Progenitor cell of endocrine pancreas (in vitro differentiated cells): ENCODE results near the gene MARF1. TPM values are rescaled to one million over a fixed set of nuclear protein-coding genes. Genes with fewer than 3 reads are reported as not detected.

Experiments used
- DNase-seq: peaks from one replicate; pipeline ENCODE4 v3.0.0; 2021; ENCODE audit warnings: low spot score; ENCODE audit not compliant: unreplicated experiment
- H3K27ac Mint-ChIP-seq: 2 replicates; pipeline ENCODE4 v1.8.0; 2021; ENCODE audit warnings: mild to moderate bottlenecking, moderate library complexity, mixed read lengths
- H3K27me3 Mint-ChIP-seq: 2 replicates; pipeline ENCODE4 v1.8.0; 2021; ENCODE audit warnings: mixed read lengths
- H3K36me3 Mint-ChIP-seq: 2 replicates; pipeline ENCODE4 v1.8.0; 2022; ENCODE audit warnings: mixed read lengths; ENCODE audit not compliant: insufficient read depth
- H3K4me1 Mint-ChIP-seq: 2 replicates; pipeline ENCODE4 v1.8.0; 2021; ENCODE audit warnings: low read depth, mixed read lengths
- H3K4me3 Mint-ChIP-seq: 2 replicates; pipeline ENCODE4 v1.8.0; 2021; ENCODE audit warnings: low read depth, mild to moderate bottlenecking, moderate library complexity, mixed read lengths
- H3K9me3 Mint-ChIP-seq: 2 replicates; pipeline ENCODE4 v1.8.0; 2021; ENCODE audit warnings: low read depth, mixed read lengths
- total RNA-seq: library from RNA; stranded (reverse); gene quantifications from 2 replicates; pipeline ENCODE4 v1.2.1, GENCODE V29; 2021
- TF ChIP-seq, protein P1 (sequence below): fragments of 200-600 bp; sonication (generic); IDR thresholded peaks from one replicate; pipeline ENCODE4 v1.5.0; 2021; ENCODE audit warnings: antibody characterized with exemption, mild to moderate bottlenecking; ENCODE audit not compliant: unreplicated experiment

Gene MARF1
- total RNA-seq, 1 donor from 2014 or later, result 71.9 TPM

- H3K9me3 Mint-ChIP-seq, result no peaks in the 10 kb centered on the region
- DNase-seq, result peak; percentile 69
- TF ChIP-seq, protein P1, sequence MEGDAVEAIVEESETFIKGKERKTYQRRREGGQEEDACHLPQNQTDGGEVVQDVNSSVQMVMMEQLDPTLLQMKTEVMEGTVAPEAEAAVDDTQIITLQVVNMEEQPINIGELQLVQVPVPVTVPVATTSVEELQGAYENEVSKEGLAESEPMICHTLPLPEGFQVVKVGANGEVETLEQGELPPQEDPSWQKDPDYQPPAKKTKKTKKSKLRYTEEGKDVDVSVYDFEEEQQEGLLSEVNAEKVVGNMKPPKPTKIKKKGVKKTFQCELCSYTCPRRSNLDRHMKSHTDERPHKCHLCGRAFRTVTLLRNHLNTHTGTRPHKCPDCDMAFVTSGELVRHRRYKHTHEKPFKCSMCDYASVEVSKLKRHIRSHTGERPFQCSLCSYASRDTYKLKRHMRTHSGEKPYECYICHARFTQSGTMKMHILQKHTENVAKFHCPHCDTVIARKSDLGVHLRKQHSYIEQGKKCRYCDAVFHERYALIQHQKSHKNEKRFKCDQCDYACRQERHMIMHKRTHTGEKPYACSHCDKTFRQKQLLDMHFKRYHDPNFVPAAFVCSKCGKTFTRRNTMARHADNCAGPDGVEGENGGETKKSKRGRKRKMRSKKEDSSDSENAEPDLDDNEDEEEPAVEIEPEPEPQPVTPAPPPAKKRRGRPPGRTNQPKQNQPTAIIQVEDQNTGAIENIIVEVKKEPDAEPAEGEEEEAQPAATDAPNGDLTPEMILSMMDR, result peak; percentile 68
- peak overlapping the region; percentile 98 for H3K27ac Mint-ChIP-seq
- H3K36me3 Mint-ChIP-seq, result peaks cover 8% of the 10 kb centered on the region
- peaks cover 17% of the 10 kb centered on the region for H3K4me1 Mint-ChIP-seq
- no peaks in the 10 kb centered on the region for H3K27me3 Mint-ChIP-seq
- H3K4me3 Mint-ChIP-seq, result peak overlapping the region; percentile 79
Measured at GRCh38 chr16:15642557-15643047, 352 bp downstream of the MARF1 start.

DNA sequence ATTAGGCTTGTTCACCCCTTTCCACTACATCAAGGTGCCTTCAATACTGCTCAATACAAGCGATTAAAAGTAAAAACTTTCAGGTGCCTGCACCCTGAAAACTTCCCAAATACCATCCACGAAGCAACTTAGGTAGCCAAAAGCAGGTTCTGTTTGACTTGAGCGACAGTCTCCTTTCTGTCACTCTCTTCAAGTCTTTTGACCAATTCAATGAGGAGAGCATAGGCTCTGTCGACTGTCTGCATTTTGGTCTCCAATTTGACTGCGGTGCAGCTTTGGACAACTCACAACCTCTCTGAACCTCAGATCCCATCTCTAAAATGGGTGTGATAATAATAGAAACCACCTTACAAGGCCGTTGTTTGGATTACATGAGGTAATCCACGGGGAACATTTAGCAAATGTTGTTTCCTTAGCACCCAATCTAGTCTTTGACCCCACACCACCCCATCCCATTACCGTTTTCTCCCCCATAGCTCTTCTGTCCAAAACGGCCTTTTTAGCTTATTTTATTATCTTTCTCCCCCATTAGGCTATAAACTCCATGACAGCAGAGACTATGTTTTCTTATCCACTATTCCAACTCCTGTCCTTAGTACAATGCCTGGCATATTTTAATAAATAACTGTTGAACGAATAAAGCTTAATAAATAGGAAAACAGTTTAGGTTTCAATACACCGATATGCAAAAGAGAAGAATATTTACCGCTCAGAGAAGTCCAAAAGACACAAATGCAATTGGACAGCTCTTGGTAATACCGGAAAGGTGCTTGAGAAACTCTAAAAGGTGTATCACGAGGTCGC lies 999 bp downstream of the MARF1 start:
- Mint-ChIP-seq H3K4me3 (peak overlapping the region; percentile 79), H3K27ac (peak overlapping the region; percentile 98), H3K4me1 (peaks cover 17% of the 10 kb centered on the region), H3K36me3 (peaks cover 12% of the 10 kb centered on the region), H3K9me3 (no peaks in the 10 kb centered on the region), H3K27me3 (no peaks in the 10 kb centered on the region)
- no peak for DNase-seq
- TF ChIP-seq, protein P1, result no peak

DNA sequence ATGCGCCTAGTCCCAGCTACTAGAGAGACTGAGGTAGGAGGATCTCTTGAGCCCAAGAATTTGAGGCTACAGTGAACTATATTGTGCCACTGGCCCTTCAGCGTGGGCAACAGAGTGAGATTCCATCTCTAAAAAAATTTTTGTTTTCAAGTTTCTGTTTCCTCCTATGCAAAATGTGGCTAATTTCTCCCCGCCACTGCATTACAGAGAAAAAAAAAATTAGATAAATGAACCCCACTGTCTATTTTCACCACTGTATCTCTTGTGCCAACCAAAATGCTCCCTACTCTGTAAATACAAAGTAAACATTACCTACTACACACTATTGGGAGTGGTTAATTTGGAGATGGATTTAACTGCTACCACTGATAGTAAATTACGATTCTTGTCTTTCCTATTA lies 2.0 kb downstream of the MARF1 start:
- Mint-ChIP-seq H3K4me1 (peaks cover 17% of the 10 kb centered on the region), H3K9me3 (no peaks in the 10 kb centered on the region), H3K4me3 (peak overlapping the region; percentile 79), H3K27ac (peak overlapping the region; percentile 98), H3K36me3 (peaks cover 15% of the 10 kb centered on the region), H3K27me3 (no peaks in the 10 kb centered on the region)
- no peak for DNase-seq
- TF ChIP-seq, protein P1, result no peak

GRCh38 chr16:15639061-15639568 lies 3.8 kb downstream of the MARF1 start:
- Mint-ChIP-seq H3K36me3 (peaks cover 20% of the 10 kb centered on the region), H3K27ac (no peak overlapping the region), H3K9me3 (no peaks in the 10 kb centered on the region), H3K4me1 (peaks cover 17% of the 10 kb centered on the region), H3K27me3 (no peaks in the 10 kb centered on the region), H3K4me3 (no peak overlapping the region)
- TF ChIP-seq, protein P1, result no peak
- DNase-seq, result no peak

DNA sequence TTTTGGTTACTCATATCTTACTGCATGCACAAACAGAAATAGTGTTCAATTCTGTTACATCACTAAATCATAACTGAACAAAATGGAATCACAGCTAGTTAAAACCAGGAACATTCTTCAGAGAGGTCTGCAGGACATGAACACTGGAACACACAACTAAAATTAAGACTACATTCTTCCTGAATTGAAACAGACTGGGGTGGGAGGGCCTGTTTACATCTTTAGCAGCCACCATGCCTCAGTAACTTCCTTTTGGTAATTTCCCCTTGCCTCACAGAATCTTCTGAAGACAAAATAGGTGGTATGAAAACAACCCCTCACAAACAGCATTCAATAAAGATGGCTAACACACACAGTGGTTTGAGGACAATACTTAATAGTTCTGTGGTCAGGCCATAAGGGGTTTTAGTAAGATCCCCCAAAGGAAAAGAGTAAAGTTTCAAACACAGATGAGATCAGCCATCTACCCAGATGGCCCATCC lies 6.5 kb downstream of the MARF1 start:
- Mint-ChIP-seq H3K27me3 (no peaks in the 10 kb centered on the region), H3K36me3 (peaks cover 34% of the 10 kb centered on the region), H3K9me3 (no peaks in the 10 kb centered on the region), H3K4me3 (no peak overlapping the region), H3K27ac (no peak overlapping the region), H3K4me1 (peaks cover 4% of the 10 kb centered on the region)
- TF ChIP-seq, protein P1, result no peak
- no peak for DNase-seq
